GM19351 (cell line): ENCODE measurements around the gene STARD3.
"Not testable (repeated sequence)": the region's sequence is repeated elsewhere in the genome, so short reads cannot be mapped to it uniquely, and the experiment has no call there.

Source experiments
- ATAC-seq: cut with Tn5 transposase; IDR thresholded peaks from one replicate; pipeline ENCODE4 v1.9.1; 2021; ENCODE audit warnings: mild to moderate bottlenecking, moderate library complexity; ENCODE audit not compliant: unreplicated experiment

Gene STARD3

DNA sequence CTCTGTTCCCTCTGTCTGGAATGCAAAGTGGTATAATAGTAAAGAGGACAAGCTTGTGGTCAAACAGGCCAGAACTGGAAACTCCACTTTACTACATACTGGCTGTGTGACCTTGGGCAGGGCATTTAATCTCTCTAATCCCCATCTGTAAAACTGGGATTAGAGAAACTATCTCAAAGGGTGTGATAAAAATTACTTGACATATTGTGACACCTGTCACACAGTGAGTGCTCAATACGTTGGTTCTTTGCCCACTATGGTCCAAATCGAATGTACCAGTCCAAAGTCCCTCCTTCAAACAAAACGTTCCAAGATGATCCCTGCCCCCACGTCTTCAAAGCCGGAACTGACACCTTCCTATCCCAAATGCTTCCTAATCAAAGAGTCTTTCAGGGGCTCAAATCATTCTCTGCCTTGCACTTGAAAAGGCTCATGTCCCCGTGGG, 50.2 kb downstream of the STARD3 start:
- ATAC-seq: no peak

GRCh38 chr17:39687546-39688474, 50.9 kb downstream of the STARD3 start, which contains the start of gene PGAP3:
Gene PGAP3, minus strand, starts transcription at chr17:39688057. Its CDS starts 43 bp downstream, at chr17:39688014.
- peak; percentile 92 for ATAC-seq

DNA sequence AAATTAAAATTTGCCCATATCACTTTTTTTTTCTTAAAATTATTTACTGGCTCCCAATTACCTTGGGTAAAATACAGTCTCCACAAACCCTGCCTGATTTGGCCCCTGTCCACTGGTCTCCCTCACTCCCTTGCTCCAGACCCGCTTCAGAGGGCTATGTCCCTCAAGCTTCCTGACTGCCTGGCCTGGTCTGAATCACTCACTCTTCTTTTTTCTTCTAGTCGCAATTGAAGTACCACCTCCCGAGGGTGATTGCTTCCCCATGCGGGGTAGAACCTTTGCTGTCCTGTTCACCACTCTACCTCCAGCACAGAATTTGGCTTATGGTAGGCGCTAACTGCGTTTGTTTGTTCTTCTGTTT, 51.5 kb downstream of the STARD3 start:
- no peak for ATAC-seq

DNA sequence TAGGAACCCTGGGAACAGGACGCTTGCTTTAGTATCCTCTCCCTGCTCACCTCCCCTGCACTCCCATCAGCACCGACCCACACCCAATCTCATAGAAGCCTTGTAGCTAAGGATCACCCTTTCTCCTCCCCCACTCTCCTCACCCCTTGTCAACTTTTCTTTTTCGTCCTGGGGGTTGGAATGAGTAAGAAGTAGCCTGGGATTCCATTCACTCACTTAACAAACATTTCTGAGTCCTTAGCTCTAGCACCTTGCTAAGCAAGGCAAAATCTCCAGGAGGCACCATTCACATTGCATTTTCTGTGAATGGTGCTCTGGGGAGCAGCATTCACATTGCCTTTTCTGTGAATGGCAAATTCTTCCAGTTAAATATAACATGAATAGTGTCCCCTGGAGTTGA, 52.0 kb downstream of the STARD3 start:
- no peak for ATAC-seq

GRCh38 chr17:39694593-39694992, 57.6 kb downstream of the STARD3 start:
- ATAC-seq: no peak

GRCh38 chr17:39695089-39695474, 58.1 kb downstream of the STARD3 start:
- ATAC-seq: no peak

GRCh38 chr17:39696731-39697130, 59.8 kb downstream of the STARD3 start:
- ATAC-seq: no peak

GRCh38 chr17:39697961-39698360, 61.0 kb downstream of the STARD3 start:
- no peak for ATAC-seq

DNA sequence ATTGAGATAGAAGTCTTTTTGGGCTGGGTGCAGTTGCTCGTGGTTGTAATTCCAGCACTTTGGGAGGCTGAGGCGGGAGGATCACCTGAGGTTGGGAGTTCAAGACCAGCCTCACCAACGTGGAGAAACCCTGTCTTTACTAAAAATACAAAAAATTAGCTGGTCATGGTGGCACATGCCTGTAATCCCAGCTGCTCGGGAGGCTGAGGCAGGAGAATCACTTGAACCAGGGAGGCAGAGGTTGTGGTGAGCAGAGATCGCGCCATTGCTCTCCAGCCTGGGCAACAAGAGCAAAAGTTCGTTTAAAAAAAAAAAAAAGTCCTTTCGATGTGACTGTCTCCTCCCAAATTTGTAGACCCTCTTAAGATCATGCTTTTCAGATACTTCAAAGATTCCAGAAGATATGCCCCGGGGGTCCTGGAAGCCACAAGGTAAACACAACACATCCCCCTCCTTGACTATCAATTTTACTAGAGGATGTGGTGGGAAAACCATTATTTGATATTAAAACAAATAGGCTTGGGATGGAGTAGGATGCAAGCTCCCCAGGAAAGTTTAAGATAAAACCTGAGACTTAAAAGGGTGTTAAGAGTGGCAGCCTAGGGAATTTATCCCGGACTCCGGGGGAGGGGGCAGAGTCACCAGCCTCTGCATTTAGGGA, 62.3 kb downstream of the STARD3 start:
- ATAC-seq: not testable (repeated sequence)

GRCh38 chr17:39699818-39700147, 62.8 kb downstream of the STARD3 start, which contains the start of gene ERBB2:
Gene ERBB2, plus strand, starts transcription at chr17:39700064. Its CDS starts 175 bp downstream, at chr17:39700239.
- no peak for ATAC-seq

GRCh38 chr17:39700148-39700987, 63.4 kb downstream of the STARD3 start:
- ATAC-seq: no peak

DNA sequence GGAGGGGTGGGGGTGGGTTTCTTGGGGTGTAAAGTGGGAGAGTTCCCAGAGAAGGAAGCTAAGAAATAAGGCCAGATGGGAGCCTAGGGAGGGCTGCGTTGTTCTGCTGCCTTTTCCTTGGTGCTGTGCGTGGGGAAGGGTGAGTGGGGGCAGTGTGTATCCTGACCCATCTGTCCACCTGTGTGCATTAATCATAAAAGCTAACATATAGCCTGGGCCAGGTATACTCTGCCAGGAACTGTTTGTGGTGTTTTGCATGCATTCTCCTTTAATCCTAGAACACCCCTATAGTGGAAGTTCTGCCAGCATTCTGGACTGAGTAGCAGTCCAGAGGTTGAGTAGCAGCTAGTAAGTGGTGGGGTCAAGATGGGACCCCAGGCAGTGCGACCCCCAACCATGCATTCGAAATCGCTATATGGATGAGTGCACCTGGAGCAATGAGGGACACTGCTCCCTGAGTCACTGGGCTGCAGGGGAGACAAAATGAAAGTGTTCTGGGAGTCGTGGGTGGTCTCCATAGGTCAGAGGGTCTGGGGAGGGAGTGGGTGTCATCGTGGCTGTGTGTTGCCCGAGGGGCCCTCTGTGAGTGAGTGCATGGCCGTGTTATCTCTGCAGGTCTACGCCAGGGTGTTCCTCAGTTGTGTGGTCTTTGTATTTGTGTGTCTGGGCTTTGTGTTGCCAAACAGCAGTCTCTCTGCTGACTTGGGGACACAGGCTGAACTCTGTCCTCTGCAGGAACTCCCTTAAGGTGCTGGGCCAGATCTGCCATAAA, 64.3 kb downstream of the STARD3 start:
- ATAC-seq: no peak

DNA sequence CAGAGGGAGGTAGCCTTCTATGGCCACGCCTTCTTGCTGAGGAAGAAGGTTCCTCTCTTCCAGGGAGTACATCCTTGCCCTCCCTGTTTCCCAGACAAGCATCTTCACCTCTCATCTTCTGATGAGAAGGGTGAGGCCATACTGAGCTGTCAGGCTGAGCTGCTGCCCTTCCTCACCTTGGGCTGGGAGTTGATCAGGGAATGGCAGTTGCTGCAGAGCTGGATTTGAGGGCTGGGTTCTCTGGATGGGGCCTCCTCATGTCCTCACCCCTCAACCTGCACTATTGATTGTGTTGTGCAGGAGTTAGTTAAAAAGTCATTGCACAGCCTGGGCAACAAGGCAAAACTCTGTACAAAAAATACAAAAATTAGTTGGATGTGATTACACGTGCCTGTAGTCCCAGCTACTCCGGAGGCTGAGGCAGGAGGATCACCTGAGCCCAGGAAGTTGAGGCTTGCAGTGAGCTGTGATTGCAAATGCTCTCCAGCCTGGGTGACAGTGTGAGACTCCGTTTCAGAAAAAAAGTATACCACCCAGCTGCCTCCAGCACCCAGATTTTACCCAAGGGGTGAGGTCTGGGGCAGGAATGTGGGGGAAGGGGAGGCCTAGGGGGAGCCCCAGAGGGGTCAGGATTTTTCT, 65.0 kb downstream of the STARD3 start:
- ATAC-seq: no peak

DNA sequence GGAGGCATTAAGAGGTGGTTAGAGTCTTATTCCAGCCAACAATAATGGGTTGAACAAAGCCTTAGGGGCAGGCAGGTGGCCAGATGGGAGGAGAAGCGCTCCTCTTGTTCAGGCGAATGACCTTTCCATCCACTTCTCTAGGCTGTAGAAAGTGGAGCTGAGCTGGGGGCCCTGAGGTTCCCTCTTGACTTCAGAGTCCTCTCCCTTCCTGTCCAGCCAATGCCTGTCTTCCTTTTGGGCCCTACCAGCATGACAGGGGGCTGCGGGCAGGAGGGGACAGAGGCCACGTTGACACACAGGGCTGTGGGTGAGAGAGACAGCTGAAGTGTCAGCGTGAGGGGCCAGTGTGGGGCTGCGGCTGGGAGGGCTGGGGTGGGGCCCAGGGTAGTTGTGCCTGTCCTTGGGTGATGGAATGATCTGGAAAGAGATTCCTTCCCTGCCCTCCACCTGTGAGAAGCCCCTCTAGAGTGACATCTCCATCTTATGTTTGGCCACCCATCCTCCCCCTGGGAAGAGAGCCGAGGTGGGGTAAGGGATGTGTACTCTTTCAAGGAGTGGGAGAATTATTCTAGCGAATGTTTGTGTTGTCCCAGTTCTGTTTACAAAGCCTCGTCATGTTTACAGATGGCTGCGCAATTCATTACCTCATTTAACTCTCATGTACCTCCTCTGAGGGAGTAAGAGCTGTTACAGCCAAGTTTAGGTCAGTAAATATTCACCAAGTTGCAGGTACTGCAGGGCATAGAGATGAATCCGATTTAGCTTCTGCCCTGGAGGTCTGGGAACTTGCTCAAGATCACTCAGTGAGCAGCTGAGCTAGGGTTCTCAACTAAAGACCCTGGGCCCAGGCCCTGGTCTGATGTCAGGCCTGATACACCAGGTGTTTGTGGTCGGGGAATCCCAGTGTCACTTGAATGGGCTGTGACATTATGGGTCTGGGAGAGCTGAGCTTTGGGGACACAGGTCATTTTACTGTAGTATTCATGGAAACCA, 66.3 kb downstream of the STARD3 start:
- ATAC-seq: no peak

DNA sequence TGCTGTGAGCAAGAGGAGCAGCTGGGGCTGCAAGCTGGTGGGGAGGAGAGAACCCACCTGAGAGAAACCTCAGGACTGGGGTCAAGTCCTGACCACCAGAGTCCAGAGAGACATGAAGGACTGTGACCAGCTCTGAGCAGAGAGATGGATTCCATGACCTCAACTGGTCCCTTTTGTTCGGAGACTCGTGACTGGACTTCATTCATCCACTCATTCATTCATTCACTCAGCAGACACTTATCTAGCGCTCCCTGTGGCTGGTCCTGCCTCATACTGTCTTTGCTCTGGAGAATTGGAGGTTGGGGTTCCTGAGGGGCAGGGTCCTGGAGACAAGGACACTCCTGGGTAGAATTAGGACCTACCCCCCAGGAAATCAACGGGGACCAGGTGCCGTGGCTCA, 67.0 kb downstream of the STARD3 start:
- ATAC-seq: no peak

- no peak for ATAC-seq
Measured at GRCh38 chr17:39704821-39705551, 68.0 kb downstream of the STARD3 start.

DNA sequence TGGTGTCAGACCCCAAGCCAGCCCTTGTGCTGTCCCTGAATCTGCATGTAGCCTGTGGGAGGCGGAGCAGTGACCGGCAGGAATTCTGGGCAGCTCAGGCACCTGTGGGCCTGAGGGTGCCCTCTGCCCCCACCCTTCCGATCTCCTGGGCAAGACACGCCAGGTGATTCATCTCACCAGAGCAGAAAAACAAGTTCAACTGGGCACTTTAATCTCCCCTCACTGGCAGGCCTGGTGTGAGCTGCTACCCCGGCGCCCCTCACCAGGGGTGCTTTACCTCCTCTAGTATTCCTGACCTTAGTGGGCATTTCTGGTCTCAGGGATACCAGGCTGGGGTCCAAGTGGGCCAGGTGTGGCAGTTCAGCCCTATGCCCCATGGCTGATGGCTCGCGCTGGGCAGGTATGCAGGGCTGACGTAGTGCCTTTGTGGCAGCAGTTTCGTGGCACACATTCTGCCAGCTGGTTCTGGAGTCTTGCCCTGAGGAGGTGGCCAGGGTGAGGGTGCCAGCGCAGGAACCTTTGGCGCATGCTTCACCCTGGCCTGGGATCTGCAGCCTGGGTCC, 68.9 kb downstream of the STARD3 start:
- no peak for ATAC-seq

GRCh38 chr17:39706383-39706782, 69.4 kb downstream of the STARD3 start:
- no peak for ATAC-seq
